Uterus (tissue), 4 donors: ENCODE measurements around the gene CCS. TPM values are rescaled to one million over a fixed set of nuclear protein-coding genes. Genes with fewer than 3 reads are reported as not detected.

Experiments
- DNase-seq, 2 donors: peaks; one replicate each; pipeline ENCODE4 v3.0.0-alpha.2; 2019 to 2020
- H3K27ac ChIP-seq, 2 donors: fragments of 200-600 bp; sonication (generic); 1 replicate in 1 of 2; 2 replicates in 1 of 2; pipeline ENCODE4 v1.5.1; 2016 to 2018
- H3K27me3 ChIP-seq, 2 donors: fragments of 200-600 bp; sonication (generic); one replicate each; pipeline ENCODE4 v1.5.1; 2018 to 2019; ENCODE audit warnings: control low read depth in 1 of 2
- H3K36me3 ChIP-seq, 2 donors: fragments of 200-600 bp; sonication (generic); one replicate each; pipeline ENCODE4 v1.5.1; 2019; ENCODE audit warnings: control low read depth in 1 of 2
- H3K4me1 ChIP-seq, 2 donors: fragments of 200-600 bp; sonication (generic); one replicate each; pipeline ENCODE4 v1.5.1; 2018 to 2019; ENCODE audit warnings: control low read depth in 1 of 2
- H3K4me3 ChIP-seq, 2 donors: fragments of 200-600 bp; sonication (generic); 1 replicate in 1 of 2; 2 replicates in 1 of 2; pipeline ENCODE4 v1.5.1; 2018 to 2019; ENCODE audit warnings: mild to moderate bottlenecking in 1 of 2
- H3K9me3 ChIP-seq, 2 donors: fragments of 200-600 bp; sonication (generic); one replicate each; pipeline ENCODE4 v1.5.1; 2019; ENCODE audit warnings: control low read depth in 1 of 2
- POLR2A ChIP-seq, 2 donors: fragments of 450-650 bp; IDR thresholded peaks; one replicate each; pipeline ENCODE4 v1.6.1; 2016; ENCODE audit warnings: antibody characterized with exemption in 2 of 2, mild to moderate bottlenecking in 1 of 2, moderate library complexity in 1 of 2
- intact Hi-C: fragments of 100-400 bp; cut with DNase I; formaldehyde crosslinking; loops from one replicate; pipeline ENCODE4 v1.15.1; 2023; ENCODE audit warnings: low total_unique reads
- total RNA-seq, 4 donors: library from RNA; depleted of rRNA in 3 of 4; stranded (reverse); fragments of >200 nt in 3 of 4; gene quantifications; one replicate each; pipeline versions ENCODE4 v1.1.0 to v1.2.4, GENCODE V29; 2014 to 2023
- TF ChIP-seq, protein P1 (sequence below), 4 experiments: fragments of 200-600 bp in 2 of 4; fragments of 450-650 bp in 2 of 4; sonication (generic) in 2 of 4; IDR thresholded peaks; one replicate each; pipeline ENCODE4 v1.5.1; 2016 to 2019; ENCODE audit warnings: antibody characterized with exemption in 4 of 4, mild to moderate bottlenecking in 2 of 4, moderate library complexity in 1 of 4
- donor health status: DM: yes; HTN: yes; CAD: no.

Gene CCS
- total RNA-seq, 4 donors from 2014 or later: 13.5 to 52.0 (median 42.9) TPM

DNA sequence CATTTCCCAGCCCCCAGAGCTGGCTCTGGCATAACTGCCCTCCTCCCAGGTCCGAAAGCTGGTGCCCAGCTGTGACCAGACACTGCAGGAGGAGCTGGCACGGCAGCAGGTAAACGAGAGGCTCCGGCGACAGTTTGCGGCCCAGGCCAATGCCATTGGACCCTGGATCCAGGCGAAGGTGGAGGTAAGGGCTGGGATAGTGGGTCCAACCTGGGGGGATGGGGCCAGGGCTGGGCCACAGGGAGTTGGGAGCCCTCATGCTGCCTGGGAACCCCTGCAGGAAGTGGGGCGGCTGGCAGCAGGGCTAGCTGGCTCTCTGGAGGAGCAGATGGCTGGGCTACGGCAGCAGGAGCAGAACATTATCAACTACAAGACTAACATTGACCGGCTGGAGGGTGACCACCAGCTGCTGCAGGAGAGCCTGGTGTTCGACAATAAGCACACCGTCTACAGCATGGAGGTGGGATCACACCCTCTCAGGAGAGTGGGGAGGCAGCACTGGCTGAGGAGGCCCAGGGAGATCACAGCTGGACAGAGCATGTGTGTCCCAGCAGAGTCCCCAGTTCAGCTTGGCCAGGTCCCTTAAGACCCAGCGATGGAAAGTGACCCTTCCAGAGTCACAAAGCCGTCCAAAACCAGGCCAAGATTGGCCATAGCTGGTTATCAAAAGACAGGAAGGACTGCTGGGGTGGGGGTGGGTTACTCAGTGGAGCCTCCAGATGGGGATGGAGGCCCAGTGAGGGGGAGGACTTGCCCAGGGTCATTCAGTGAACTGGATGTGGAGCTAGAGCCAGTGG lies 31.6 kb upstream of the CCS start:
- H3K4me3 ChIP-seq: no peak overlapping the region
- H3K27ac ChIP-seq: no peak overlapping the region
- no peaks in the 10 kb centered on the region for H3K36me3 ChIP-seq
- no peak for DNase-seq
- intact Hi-C loops: no loop called here
- TF ChIP-seq, protein P1, sequence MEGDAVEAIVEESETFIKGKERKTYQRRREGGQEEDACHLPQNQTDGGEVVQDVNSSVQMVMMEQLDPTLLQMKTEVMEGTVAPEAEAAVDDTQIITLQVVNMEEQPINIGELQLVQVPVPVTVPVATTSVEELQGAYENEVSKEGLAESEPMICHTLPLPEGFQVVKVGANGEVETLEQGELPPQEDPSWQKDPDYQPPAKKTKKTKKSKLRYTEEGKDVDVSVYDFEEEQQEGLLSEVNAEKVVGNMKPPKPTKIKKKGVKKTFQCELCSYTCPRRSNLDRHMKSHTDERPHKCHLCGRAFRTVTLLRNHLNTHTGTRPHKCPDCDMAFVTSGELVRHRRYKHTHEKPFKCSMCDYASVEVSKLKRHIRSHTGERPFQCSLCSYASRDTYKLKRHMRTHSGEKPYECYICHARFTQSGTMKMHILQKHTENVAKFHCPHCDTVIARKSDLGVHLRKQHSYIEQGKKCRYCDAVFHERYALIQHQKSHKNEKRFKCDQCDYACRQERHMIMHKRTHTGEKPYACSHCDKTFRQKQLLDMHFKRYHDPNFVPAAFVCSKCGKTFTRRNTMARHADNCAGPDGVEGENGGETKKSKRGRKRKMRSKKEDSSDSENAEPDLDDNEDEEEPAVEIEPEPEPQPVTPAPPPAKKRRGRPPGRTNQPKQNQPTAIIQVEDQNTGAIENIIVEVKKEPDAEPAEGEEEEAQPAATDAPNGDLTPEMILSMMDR (IDR thresholded peaks at IDR 0.05): no peak
- no peak for TF ChIP-seq POLR2A (IDR thresholded peaks at IDR 0.05)
- H3K4me1 ChIP-seq: no peaks in the 10 kb centered on the region
- no peaks in the 10 kb centered on the region for H3K9me3 ChIP-seq
- no peaks in the 10 kb centered on the region for H3K27me3 ChIP-seq

DNA sequence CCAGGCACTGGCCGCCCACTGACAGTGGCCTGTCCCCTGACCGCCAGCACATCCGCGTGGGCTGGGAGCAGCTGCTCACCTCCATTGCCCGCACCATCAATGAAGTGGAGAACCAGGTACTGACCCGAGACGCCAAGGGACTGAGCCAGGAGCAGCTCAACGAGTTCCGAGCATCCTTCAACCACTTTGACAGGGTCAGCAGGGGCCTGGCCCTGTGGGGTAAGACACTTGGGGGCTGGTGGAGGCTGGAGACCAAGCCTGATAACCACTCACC lies 31.1 kb upstream of the CCS start:
- Histone ChIP-seq H3K27me3 (no peaks in the 10 kb centered on the region), H3K9me3 (no peaks in the 10 kb centered on the region), H3K4me1 (no peaks in the 10 kb centered on the region), H3K4me3 (no peak overlapping the region), H3K27ac (no peak overlapping the region), H3K36me3 (no peaks in the 10 kb centered on the region)
- intact Hi-C loops: no loop called here
- TF ChIP-seq, protein P1 (IDR thresholded peaks at IDR 0.05): no peak
- DNase-seq: no peak

DNA sequence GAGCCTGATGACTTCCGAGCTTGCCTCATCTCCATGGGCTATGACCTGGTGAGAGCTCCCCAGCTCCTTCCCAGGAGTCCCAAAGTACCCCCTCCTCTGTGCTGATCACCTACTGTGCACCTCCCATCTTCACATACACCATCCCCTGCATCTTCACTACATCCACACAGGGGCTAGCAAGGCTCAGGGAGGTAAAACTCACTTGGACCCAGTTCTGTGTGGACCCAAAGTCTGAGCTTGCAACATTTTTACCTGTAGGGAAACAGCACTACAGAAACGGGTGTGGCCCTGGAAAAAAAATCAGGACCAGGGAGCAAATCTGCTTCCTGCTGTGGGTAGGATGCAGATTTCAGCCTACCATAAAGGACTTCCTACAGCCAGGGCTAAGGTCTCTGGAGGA lies 30.7 kb upstream of the CCS start:
- intact Hi-C loops: no loop called here
- H3K4me3 ChIP-seq: no peak overlapping the region
- TF ChIP-seq POLR2A (IDR thresholded peaks at IDR 0.05): no peak
- TF ChIP-seq, protein P1 (IDR thresholded peaks at IDR 0.05): no peak
- H3K9me3 ChIP-seq: no peaks in the 10 kb centered on the region
- H3K27ac ChIP-seq: no peak overlapping the region
- H3K4me1 ChIP-seq: peaks cover 0 to 1% of the 10 kb centered on the region in 2 donors
- H3K27me3 ChIP-seq: no peaks in the 10 kb centered on the region
- no peaks in the 10 kb centered on the region for H3K36me3 ChIP-seq
- no peak for DNase-seq

DNA sequence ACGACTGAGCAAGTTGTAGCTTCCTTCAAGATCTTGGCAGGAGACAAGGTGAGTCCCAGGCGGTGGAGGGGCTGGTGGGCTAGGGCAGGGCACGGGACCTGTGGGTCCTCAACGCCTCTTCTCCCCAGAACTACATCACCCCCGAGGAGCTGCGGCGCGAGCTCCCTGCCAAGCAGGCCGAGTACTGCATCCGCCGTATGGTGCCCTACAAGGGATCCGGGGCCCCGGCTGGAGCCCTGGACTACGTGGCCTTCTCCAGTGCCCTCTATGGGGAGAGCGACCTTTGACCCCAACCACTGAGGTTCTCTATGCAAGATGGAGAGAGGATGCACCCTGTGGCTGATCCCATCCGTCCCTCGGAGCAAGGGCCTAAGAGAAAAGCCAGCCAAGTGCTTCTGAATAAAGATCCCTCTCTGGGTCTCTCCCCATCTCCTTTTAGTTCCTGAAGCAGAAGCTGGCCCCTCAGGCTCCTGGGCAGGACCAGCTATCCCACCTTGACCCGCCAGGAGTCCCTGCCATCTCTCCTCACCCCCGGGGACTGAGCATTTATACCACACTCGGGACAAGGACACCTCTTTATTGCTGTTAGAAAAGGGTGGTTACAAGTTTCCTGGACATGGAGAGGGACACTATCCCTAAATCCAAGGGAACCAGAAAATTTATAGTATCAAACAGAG lies 29.9 kb upstream of the CCS start:
- no peak for TF ChIP-seq POLR2A (IDR thresholded peaks at IDR 0.05)
- TF ChIP-seq, protein P1 (IDR thresholded peaks at IDR 0.05): no peak
- Histone ChIP-seq H3K36me3 (no peaks in the 10 kb centered on the region), H3K4me1 (peaks cover 0 to 5% of the 10 kb centered on the region in 2 donors), H3K4me3 (no peak overlapping the region), H3K27ac (no peak overlapping the region), H3K9me3 (no peaks in the 10 kb centered on the region), H3K27me3 (no peaks in the 10 kb centered on the region)
- DNase-seq: no peak
- intact Hi-C loops: no loop called here

DNA sequence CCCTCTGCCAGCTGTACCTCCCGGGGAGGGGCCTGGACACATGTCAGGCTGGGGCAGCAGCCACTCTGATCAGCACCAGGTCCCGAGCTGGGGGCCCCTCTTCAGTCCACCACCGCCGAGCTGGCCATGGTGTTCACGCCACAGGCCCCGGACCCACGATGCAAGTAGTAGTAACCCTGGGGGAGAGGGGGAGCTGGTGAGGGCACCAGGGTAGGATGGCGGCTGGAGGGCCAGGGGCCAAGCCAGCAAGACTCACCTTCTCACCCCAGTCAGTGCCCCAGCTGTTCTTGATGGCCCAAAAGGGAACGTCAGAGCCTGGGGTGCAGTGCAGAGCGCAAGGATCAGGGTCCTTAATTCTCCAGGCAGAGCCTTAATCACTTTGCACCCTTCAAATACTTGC lies 29.2 kb upstream of the CCS start:
- peaks cover 0 to 5% of the 10 kb centered on the region in 2 donors for H3K4me1 ChIP-seq
- intact Hi-C loops: no loop called here

More for the DNA sequence above, 29.2 kb upstream of the CCS start:
- H3K27ac ChIP-seq: no peak overlapping the region
- no peak overlapping the region for H3K4me3 ChIP-seq
- no peak for DNase-seq
- no peaks in the 10 kb centered on the region for H3K27me3 ChIP-seq
- no peaks in the 10 kb centered on the region for H3K36me3 ChIP-seq
- TF ChIP-seq POLR2A (IDR thresholded peaks at IDR 0.05): no peak
- H3K9me3 ChIP-seq: no peaks in the 10 kb centered on the region
